HFFc6 (cell line): Measurements from ENCODE around the gene GRM6. TPM values are rescaled to one million over a fixed set of nuclear protein-coding genes. Genes with fewer than 3 reads are reported as not detected.

ENCODE experiments used
- DNase-seq: peaks from one replicate; pipeline ENCODE4 v3.0.0-alpha.2; 2018
- H3K27ac Mint-ChIP-seq: 2 replicates; pipeline ENCODE4 v1.8.0; 2020; ENCODE audit warnings: mild to moderate bottlenecking, mixed read lengths
- H3K27me3 Mint-ChIP-seq: 2 replicates; pipeline ENCODE4 v1.8.0; 2021; ENCODE audit warnings: mild to moderate bottlenecking, moderate library complexity, mixed read lengths; ENCODE audit not compliant: insufficient read depth
- H3K36me3 Mint-ChIP-seq: 2 replicates; pipeline ENCODE4 v1.8.0; 2021; ENCODE audit warnings: low read depth, mixed read lengths
- H3K4me1 Mint-ChIP-seq: 2 replicates; pipeline ENCODE4 v1.8.0; 2020; ENCODE audit warnings: low read depth, mixed read lengths
- H3K4me3 Mint-ChIP-seq: 2 replicates; pipeline ENCODE4 v1.8.0; 2020; ENCODE audit warnings: mild to moderate bottlenecking, moderate library complexity, mixed read lengths
- H3K9me3 Mint-ChIP-seq: 2 replicates; pipeline ENCODE4 v1.8.0; 2020; ENCODE audit warnings: mild to moderate bottlenecking, mixed read lengths
- total RNA-seq, 6 experiments: library from RNA; stranded (reverse); fragmentation: NEBNext Ultra II Directional; extraction: Animal tissue kit (Norgen Biotek cat#: 25700); gene quantifications; 2 replicates in 1 of 6; 3 replicates in 5 of 6; pipeline ENCODE4 v1.2.3, GENCODE V29; 2021
- TF ChIP-seq, protein P1 (sequence below): fragments of 200-600 bp; sonication (generic); IDR thresholded peaks from 2 replicates; pipeline ENCODE4 v1.5.0; 2021; ENCODE audit warnings: antibody characterized with exemption, mild to moderate bottlenecking

The GRM6 gene
- total RNA-seq, 6 experiments from 2014 or later: not detected

- TF ChIP-seq, protein P1, sequence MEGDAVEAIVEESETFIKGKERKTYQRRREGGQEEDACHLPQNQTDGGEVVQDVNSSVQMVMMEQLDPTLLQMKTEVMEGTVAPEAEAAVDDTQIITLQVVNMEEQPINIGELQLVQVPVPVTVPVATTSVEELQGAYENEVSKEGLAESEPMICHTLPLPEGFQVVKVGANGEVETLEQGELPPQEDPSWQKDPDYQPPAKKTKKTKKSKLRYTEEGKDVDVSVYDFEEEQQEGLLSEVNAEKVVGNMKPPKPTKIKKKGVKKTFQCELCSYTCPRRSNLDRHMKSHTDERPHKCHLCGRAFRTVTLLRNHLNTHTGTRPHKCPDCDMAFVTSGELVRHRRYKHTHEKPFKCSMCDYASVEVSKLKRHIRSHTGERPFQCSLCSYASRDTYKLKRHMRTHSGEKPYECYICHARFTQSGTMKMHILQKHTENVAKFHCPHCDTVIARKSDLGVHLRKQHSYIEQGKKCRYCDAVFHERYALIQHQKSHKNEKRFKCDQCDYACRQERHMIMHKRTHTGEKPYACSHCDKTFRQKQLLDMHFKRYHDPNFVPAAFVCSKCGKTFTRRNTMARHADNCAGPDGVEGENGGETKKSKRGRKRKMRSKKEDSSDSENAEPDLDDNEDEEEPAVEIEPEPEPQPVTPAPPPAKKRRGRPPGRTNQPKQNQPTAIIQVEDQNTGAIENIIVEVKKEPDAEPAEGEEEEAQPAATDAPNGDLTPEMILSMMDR: no peak
- H3K9me3 Mint-ChIP-seq: peaks cover 83% of the 10 kb centered on the region
- no peak overlapping the region for H3K4me3 Mint-ChIP-seq
- no peak for DNase-seq
- no peaks in the 10 kb centered on the region; the same call in 1 of the 2 replicates for H3K27me3 Mint-ChIP-seq
- peaks cover 13% of the 10 kb centered on the region; the same call in 1 of the 2 replicates for H3K36me3 Mint-ChIP-seq
- no peaks in the 10 kb centered on the region for H3K4me1 Mint-ChIP-seq
- H3K27ac Mint-ChIP-seq: no peak overlapping the region
These were observed 12.2 kb downstream of the GRM6 start for GRCh38 chr5:178982941-178983340.

- Mint-ChIP-seq H3K36me3 (peaks cover 15% of the 10 kb centered on the region; the same call in 1 of the 2 replicates), H3K27me3 (no peaks in the 10 kb centered on the region; the same call in 1 of the 2 replicates), H3K9me3 (peaks cover 87% of the 10 kb centered on the region), H3K27ac (no peak overlapping the region), H3K4me3 (no peak overlapping the region), H3K4me1 (no peaks in the 10 kb centered on the region)
- TF ChIP-seq, protein P1: no peak
- DNase-seq: no peak
These were observed 13.7 kb downstream of the GRM6 start for GRCh38 chr5:178981381-178981780.

DNA sequence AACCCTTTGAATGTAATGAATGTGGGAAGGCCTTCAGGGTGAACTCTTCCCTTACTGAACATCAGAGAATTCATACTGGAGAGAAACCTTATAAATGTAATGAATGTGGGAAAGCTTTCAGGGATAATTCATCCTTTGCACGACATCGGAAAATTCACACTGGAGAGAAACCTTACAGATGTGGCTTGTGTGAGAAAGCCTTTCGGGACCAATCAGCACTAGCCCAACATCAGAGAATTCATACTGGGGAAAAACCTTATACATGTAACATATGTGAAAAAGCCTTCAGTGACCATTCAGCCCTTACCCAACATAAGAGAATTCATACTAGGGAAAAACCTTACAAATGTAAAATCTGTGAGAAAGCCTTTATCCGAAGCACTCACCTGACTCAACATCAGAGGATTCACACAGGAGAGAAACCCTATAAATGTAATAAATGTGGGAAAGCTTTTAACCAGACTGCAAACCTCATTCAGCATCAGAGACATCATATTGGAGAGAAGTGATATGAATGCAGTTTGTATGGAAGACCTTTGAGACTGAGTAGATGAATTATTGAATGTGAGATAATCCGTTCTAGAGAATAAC is 29.6 kb downstream of the GRM6 start:
- Mint-ChIP-seq H3K27me3 (no peaks in the 10 kb centered on the region), H3K27ac (no peak overlapping the region), H3K36me3 (peaks cover 65% of the 10 kb centered on the region), H3K4me3 (no peak overlapping the region), H3K4me1 (no peaks in the 10 kb centered on the region), H3K9me3 (peaks cover 88% of the 10 kb centered on the region)
- TF ChIP-seq, protein P1: no peak
- DNase-seq: no peak

- no peak for DNase-seq
- no peak overlapping the region for H3K27ac Mint-ChIP-seq
- no peak overlapping the region for H3K4me3 Mint-ChIP-seq
- H3K4me1 Mint-ChIP-seq: no peaks in the 10 kb centered on the region
- H3K36me3 Mint-ChIP-seq: peaks cover 11% of the 10 kb centered on the region; the same call in 1 of the 2 replicates
- TF ChIP-seq, protein P1: no peak
- peaks cover 91% of the 10 kb centered on the region for H3K9me3 Mint-ChIP-seq
- H3K27me3 Mint-ChIP-seq: peaks cover 1% of the 10 kb centered on the region
These were observed 53.8 kb downstream of the GRM6 start for GRCh38 chr5:178941361-178941760.

- peaks cover 91% of the 10 kb centered on the region for H3K9me3 Mint-ChIP-seq
- peaks cover 1% of the 10 kb centered on the region; the same call in 1 of the 2 replicates for H3K27me3 Mint-ChIP-seq
- H3K4me1 Mint-ChIP-seq: no peaks in the 10 kb centered on the region
- no peak within 1 kb of the TSS for H3K27ac Mint-ChIP-seq
- peaks cover 13% of the 10 kb centered on the region; the same call in 1 of the 2 replicates for H3K36me3 Mint-ChIP-seq
- no peak for DNase-seq
- no peak within 1 kb of the TSS for H3K4me3 Mint-ChIP-seq
- TF ChIP-seq, protein P1: no peak
These were observed 54.4 kb downstream of the GRM6 start, which contains the start of gene ZNF454 for GRCh38 chr5:178940569-178941360. ZNF454 (plus strand) TSS chr5:178941198; CDS start chr5:178942792, 1,594 bp downstream.
